SU-DHL-6 (cell line): Measurements from ENCODE around the gene PCDHGA3.

Source experiments
- EZH2phosphoT487 ChIP-seq: fragments of 200-600 bp; sonication (generic), shearing (Covaris generic); conservative IDR thresholded peaks from 2 replicates; pipeline ENCODE4 v1.6.1; 2018; ENCODE audit warnings: mild to moderate bottlenecking, antibody characterized with exemption, low read length, moderate library complexity, mixed read lengths
- TF ChIP-seq, protein P1 (sequence below): fragments of 200-600 bp; sonication (generic); IDR thresholded peaks from one replicate; pipeline ENCODE4 v1.5.1; 2017; ENCODE audit warnings: antibody characterized with exemption, mild to moderate bottlenecking, low read length, moderate library complexity; ENCODE audit not compliant: insufficient read depth, poor library complexity, severe bottlenecking

DNA sequence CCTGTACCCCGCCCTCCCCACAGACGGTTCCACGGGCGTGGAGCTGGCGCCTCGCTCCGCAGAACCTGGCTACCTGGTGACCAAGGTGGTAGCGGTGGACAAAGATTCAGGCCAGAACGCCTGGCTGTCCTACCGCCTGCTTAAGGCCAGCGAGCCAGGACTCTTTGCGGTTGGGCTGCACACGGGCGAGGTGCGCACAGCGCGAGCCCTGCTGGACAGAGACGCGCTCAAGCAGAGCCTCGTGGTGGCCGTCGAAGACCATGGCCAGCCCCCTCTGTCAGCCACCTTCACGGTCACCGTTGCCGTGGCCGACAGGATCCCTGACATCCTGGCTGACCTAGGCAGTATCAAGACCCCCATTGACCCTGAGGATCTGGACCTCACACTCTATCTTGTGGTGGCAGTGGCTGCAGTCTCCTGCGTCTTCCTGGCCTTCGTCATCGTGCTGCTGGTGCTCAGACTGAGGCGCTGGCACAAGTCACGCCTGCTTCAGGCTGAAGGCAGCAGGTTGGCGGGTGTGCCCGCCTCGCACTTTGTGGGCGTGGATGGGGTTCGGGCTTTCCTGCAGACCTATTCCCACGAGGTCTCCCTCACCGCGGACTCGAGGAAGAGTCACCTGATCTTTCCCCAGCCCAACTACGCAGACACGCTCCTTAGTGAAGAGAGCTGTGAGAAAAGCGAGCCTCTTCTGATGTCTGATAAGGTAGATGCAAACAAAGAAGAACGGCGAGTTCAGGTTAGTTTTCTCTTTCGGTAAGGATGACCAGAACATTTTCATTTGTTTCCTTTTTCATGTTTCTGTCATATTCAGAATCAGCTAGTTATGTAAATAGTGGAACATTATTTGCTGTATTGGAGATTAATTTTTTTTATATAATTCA, 22.6 kb downstream of the PCDHGA3 start:
- TF ChIP-seq, protein P1, sequence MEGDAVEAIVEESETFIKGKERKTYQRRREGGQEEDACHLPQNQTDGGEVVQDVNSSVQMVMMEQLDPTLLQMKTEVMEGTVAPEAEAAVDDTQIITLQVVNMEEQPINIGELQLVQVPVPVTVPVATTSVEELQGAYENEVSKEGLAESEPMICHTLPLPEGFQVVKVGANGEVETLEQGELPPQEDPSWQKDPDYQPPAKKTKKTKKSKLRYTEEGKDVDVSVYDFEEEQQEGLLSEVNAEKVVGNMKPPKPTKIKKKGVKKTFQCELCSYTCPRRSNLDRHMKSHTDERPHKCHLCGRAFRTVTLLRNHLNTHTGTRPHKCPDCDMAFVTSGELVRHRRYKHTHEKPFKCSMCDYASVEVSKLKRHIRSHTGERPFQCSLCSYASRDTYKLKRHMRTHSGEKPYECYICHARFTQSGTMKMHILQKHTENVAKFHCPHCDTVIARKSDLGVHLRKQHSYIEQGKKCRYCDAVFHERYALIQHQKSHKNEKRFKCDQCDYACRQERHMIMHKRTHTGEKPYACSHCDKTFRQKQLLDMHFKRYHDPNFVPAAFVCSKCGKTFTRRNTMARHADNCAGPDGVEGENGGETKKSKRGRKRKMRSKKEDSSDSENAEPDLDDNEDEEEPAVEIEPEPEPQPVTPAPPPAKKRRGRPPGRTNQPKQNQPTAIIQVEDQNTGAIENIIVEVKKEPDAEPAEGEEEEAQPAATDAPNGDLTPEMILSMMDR = no peak
- TF ChIP-seq EZH2phosphoT487 = no peak
